Activated CD4-positive, alpha-beta T cell treated with anti-CD3 and anti-CD28 coated beads, Interleukin-10, Interleukin-2, amounts not matched to agents 100 ng/mL and 50 ng/mL, durations not matched to agents 16 hours and 8 hours (primary cell): ENCODE measurements around the gene ARHGEF2.

Source experiments
- DNase-seq: peaks from one replicate; pipeline ENCODE4 v3.0.0-alpha.2; 2020

ARHGEF2 gene

GRCh38 chr1:155910621-155911121, 67.7 kb downstream of the ARHGEF2 start:
- DNase-seq: no peak

DNA sequence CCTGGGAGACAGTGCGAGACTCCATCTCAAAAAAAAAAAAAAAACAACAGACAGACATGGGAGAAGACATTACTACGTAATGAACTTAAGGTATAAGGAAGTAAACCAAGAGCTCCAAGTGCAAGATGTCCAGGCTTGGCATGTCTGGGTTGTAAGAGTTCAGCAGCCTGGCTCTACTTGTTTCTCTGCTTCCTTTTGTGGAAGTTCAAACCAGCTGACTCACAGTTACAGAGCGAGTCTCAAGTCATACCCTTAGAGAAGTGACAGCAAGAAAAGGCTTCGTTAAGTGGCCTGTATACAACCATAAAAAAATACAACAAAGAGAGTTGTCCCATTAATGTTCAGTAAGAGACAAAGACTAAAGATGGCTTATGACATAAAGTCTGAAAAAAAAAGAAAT, 68.5 kb downstream of the ARHGEF2 start:
- DNase-seq: peak; percentile 28

DNA sequence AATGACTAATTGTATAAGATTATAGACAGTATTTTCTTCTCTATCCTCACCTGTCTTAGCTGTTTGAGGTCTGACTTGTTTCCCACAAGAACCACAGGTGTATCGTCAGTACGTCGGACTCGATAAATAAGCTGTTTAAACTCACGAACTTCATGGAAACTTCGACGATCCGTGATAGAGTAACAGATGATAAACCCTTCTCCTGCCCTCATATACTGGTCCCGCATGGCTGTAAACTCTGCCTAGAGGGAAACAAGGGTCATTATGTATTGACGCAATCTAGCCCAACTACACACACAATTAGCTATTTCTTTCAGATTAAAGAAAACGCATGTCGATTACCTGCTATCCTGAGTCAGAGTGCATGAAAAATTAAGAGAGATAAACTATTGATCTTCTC, 74.1 kb downstream of the ARHGEF2 start:
- DNase-seq: no peak

- no peak for DNase-seq
These were observed 78.2 kb downstream of the ARHGEF2 start for GRCh38 chr1:155900161-155900560.

DNA sequence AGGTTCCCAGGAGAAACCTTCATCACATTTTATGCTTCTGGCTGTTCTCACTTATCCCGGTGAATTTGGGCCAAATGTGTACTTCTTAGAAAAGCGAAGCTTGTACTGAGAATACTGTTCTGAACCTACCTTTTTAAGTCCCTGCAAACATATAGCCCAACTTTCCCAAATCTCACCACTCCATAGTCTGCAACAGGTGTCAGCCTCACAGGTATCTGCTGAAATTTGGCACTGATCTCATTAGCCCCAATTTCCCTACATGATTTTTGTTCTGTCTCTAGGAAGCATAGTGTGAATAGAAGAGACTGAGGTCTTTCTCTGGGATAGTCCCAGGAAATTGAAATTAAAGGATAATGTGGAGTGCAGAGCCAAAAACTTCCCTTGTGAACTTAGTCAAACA, 78.7 kb downstream of the ARHGEF2 start:
- DNase-seq: no peak

- no peak for DNase-seq
These were observed 79.5 kb downstream of the ARHGEF2 start for GRCh38 chr1:155898888-155899287.

DNA sequence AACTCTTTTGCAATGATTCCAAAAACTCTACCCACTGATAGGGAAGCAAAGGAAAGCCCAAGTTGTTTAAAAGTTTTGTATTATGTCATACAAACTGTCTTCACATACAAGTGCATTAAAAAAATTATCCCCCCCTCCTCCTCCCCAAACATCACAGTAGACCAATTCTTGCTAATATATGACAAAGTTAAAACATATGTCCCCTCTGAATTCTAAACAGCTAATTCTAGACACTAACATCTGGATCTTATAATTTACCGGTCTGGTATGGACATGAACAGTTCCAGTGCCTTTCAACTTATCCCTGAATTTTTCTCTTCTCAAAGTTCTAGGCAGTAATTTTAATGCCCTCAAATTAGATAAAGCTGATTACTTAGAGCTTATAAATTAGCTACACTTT, 80.6 kb downstream of the ARHGEF2 start:
- DNase-seq: no peak
